SK-N-SH (cell line): ENCODE measurements around the gene SPECC1L. TPM values are rescaled to one million over a fixed set of nuclear protein-coding genes. Genes with fewer than 3 reads are reported as not detected.
A peak's percentile ranks its signal among the peaks of the same experiment; 100 is the strongest.

Source experiments
- CTCF ChIA-PET: fragments of 300-600, 350-600 bp; formaldehyde crosslinking; extraction: SDS; loops from one replicate; lab custom pipeline; 2021; lab: Yijun Ruan, JAX
- POLR2A ChIA-PET: fragments of 350-600 bp; sonication (Branson Sonifier 250); formaldehyde crosslinking; extraction: SDS; loops from one replicate; lab custom pipeline; 2020; ENCODE audit warnings: antibody characterized with exemption, inconsistent platforms; lab: Yijun Ruan, JAX
- DNase-seq: peaks from one replicate; pipeline ENCODE4 v3.0.0; 2012
- H2AFZ ChIP-seq: fragments of 200-600 bp; sonication (generic); 2 replicates; pipeline ENCODE4 v1.8.1; 2016; ENCODE audit warnings: antibody characterized with exemption, mild to moderate bottlenecking, low read depth
- H3F3A ChIP-seq: fragments of 200-600 bp; sonication (generic); replicated peaks from 2 replicates; pipeline ENCODE3; 2016; ENCODE audit warnings: antibody characterized with exemption, mild to moderate bottlenecking; ENCODE audit not compliant: insufficient read depth
- H3K27ac ChIP-seq, 2 experiments: fragments of 200-500 bp in 1 of 2; fragments of 200-600 bp in 1 of 2; sonication (Bioruptor generic) in 1 of 2; sonication (generic), shearing (Covaris generic) in 1 of 2; 2 replicates each; pipeline versions ENCODE4 v1.5.1 to v1.6.1; 2014 to 2016; ENCODE audit warnings: low read depth in 2 of 2, inconsistent platforms in 1 of 2, low read length in 1 of 2, mild to moderate bottlenecking in 1 of 2, mixed read lengths in 1 of 2
- H3K27me3 ChIP-seq: fragments of 200-600 bp; sonication (generic), shearing (Covaris generic); 2 replicates; pipeline ENCODE4 v1.6.1; 2016; ENCODE audit warnings: mixed run types; ENCODE audit not compliant: insufficient read depth
- H3K36me3 ChIP-seq, 2 experiments: fragments of 200-500 bp in 1 of 2; fragments of 200-600 bp in 1 of 2; sonication (Bioruptor generic) in 1 of 2; sonication (generic) in 1 of 2; replicated peaks in 1 of 2; 2 replicates each; pipeline versions ENCODE3 to v1.5.1; 2014 to 2016; ENCODE audit warnings: low read length in 1 of 2, mild to moderate bottlenecking in 1 of 2; ENCODE audit not compliant: insufficient read depth in 2 of 2, control insufficient read depth in 1 of 2
- H3K4me1 ChIP-seq, 2 experiments: fragments of 200-500 bp in 1 of 2; fragments of 200-600 bp in 1 of 2; sonication (Bioruptor generic) in 1 of 2; sonication (generic), shearing (Covaris generic) in 1 of 2; 2 replicates each; pipeline versions ENCODE4 v1.5.1 to v1.6.1; 2014 to 2016; ENCODE audit warnings: low read depth in 1 of 2, low read length in 1 of 2, mixed run types in 1 of 2; ENCODE audit not compliant: insufficient read depth in 2 of 2, control insufficient read depth in 1 of 2
- H3K4me2 ChIP-seq: fragments of 200-600 bp; sonication (generic), shearing (Covaris generic); 2 replicates; pipeline ENCODE4 v1.6.1; 2017; ENCODE audit warnings: mixed run types
- H3K4me3 ChIP-seq, 2 experiments: fragments of 200-500 bp in 1 of 2; fragments of 200-600 bp in 1 of 2; sonication (Bioruptor generic) in 1 of 2; sonication (generic), shearing (Covaris generic) in 1 of 2; 2 replicates each; pipeline versions ENCODE4 v1.5.1 to v1.8.1; 2014 to 2016; ENCODE audit warnings: low read depth in 2 of 2, inconsistent platforms in 1 of 2, low read length in 1 of 2, mild to moderate bottlenecking in 1 of 2, mixed read lengths in 1 of 2, moderate library complexity in 1 of 2
- H3K79me2 ChIP-seq: fragments of 200-600 bp; sonication (generic); 2 replicates; pipeline ENCODE4 v1.8.1; 2017; ENCODE audit warnings: mild to moderate bottlenecking; ENCODE audit not compliant: insufficient read depth
- H3K9ac ChIP-seq: fragments of 200-600 bp; sonication (generic); 2 replicates; pipeline ENCODE4 v1.6.1; 2017; ENCODE audit warnings: mixed run types
- H3K9me2 ChIP-seq: fragments of 200-600 bp; sonication (generic); 2 replicates; pipeline ENCODE4 v1.6.1; 2017; ENCODE audit warnings: mixed run types
- H3K9me3 ChIP-seq: fragments of 200-600 bp; sonication (generic); 2 replicates; pipeline ENCODE4 v1.6.1; 2017; ENCODE audit warnings: mixed run types, mild to moderate bottlenecking, moderate library complexity
- H4K20me1 ChIP-seq: fragments of 200-600 bp; sonication (generic); 2 replicates; pipeline ENCODE4 v1.6.1; 2017; ENCODE audit warnings: mild to moderate bottlenecking, mixed run types; ENCODE audit not compliant: insufficient read depth
- ELF1 ChIP-seq: IDR thresholded peaks from 2 replicates; pipeline ENCODE4 v1.4.0; 2012
- FOSL2 ChIP-seq: IDR thresholded peaks from 2 replicates; pipeline ENCODE4 v1.4.0; 2012; ENCODE audit warnings: low read depth, mild to moderate bottlenecking, moderate library complexity, borderline replicate concordance
- GATA2 ChIP-seq: sonication (generic); formaldehyde crosslinking; IDR thresholded peaks from 2 replicates; pipeline ENCODE4 v1.5.0; 2020; ENCODE audit warnings: mild to moderate bottlenecking, missing genetic modification reagents
- JUND ChIP-seq: IDR thresholded peaks from 2 replicates; pipeline ENCODE4 v1.4.0; 2012
- MEF2A ChIP-seq: IDR thresholded peaks from 2 replicates; pipeline ENCODE4 v1.4.0; 2012; ENCODE audit warnings: low read depth, borderline replicate concordance
- RAD21 ChIP-seq: IDR thresholded peaks from 2 replicates; pipeline ENCODE4 v1.6.1; 2012; ENCODE audit warnings: mild to moderate bottlenecking, low read length
- RFX5 ChIP-seq: IDR thresholded peaks from 2 replicates; pipeline ENCODE4 v1.6.1; 2012; ENCODE audit warnings: mild to moderate bottlenecking, improper control_type of control experiment, low read length
- RXRA ChIP-seq: IDR thresholded peaks from 2 replicates; pipeline ENCODE4 v1.4.0; 2012; ENCODE audit warnings: low read depth, mild to moderate bottlenecking, borderline replicate concordance
- SIN3A ChIP-seq: IDR thresholded peaks from 2 replicates; pipeline ENCODE4 v1.6.1; 2012; ENCODE audit warnings: low read depth, mild to moderate bottlenecking, low read length, moderate library complexity, borderline replicate concordance
- TAF1 ChIP-seq: IDR thresholded peaks from 2 replicates; pipeline ENCODE4 v1.6.1; 2012; ENCODE audit warnings: low read depth, mild to moderate bottlenecking, low read length, moderate library complexity, borderline replicate concordance
- TCF12 ChIP-seq: IDR thresholded peaks from 2 replicates; pipeline ENCODE4 v1.4.0; 2012
- TEAD4 ChIP-seq: IDR thresholded peaks from 2 replicates; pipeline ENCODE4 v1.4.0; 2012; ENCODE audit warnings: mild to moderate bottlenecking, borderline replicate concordance; ENCODE audit not compliant: insufficient read depth
- YY1 ChIP-seq: IDR thresholded peaks from 2 replicates; pipeline ENCODE4 v1.4.0; 2012; ENCODE audit warnings: low read depth, mild to moderate bottlenecking
- WGBS: methylation state at CpG from one replicate; pipeline ENCODE4 v1.1.6; 2017; ENCODE audit warnings: low lambda C conversion rate; 5-methylcytosine and 5-hydroxymethylcytosine counted together
- polyA plus RNA-seq, 3 experiments: library from polyadenylated mRNA; depleted of rRNA; stranded (reverse); fragments of >200 nt; gene quantifications; 2 replicates each; pipeline ENCODE4 v1.2.3, GENCODE V29; 2012
- TF ChIP-seq, protein P1 (sequence below): fragments of 150-350 bp; IDR thresholded peaks from 2 replicates; pipeline ENCODE4 v1.6.1; 2016; ENCODE audit warnings: mild to moderate bottlenecking, low read depth, low read length
- TF ChIP-seq, protein P2 (sequence below): IDR thresholded peaks from 2 replicates; pipeline ENCODE4 v1.4.0; 2012; ENCODE audit warnings: low read depth, borderline replicate concordance

SPECC1L gene
- polyA plus RNA-seq, 1 of the 3 experiments (the other 2 are of a cell fraction) = 22.9 TPM

DNA sequence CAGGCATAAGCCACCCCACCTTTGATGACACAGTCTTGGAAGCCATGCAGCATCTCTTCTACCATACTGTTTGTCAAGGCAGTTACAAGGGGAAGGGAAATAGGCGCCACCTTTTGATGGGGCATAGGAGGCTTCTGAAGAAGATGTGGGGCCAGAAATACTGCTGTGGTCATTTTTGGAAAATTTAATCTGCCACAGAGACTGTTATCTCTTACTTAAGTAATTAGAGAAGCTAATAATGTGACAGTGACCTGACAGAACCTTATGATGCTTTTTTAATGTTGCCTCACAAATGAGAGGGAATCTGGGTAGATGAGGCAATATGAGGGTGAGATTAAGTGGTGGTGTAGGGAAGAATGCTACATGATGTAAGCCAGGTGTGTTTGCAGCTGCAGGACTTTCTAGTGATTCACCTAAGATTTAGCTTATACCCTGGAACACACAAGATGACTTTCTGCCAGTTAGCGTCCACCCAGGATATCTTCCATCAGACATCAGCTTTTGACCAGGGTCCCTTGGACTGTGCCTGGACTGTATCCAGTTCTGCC, 122.5 kb downstream of the SPECC1L start:
- no peak for DNase-seq

DNA sequence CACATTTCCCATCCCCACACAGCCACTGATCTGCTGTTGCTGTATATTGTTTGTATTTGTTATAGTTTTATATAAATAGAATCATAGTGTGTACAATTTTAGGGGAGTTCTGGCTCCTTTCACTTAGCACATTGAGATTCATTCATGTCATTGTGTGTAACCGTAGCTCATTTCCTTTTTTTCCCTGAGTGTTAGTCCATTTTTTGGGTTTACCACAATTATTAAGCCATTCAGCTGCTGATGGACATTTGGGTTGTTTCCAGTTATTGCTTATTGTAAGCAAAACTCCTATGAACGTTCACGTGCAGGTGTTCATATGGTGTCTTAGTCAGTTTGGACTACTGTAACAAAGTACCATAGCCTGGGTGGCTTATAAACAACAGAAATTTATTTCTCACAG, 123.2 kb downstream of the SPECC1L start:
- Histone ChIP-seq H3K9me2 (no peaks in the 10 kb centered on the region), H3K4me2 (no peak overlapping the region), H3K36me3 (peaks cover 30 to 42% of the 10 kb centered on the region in 2 experiments), H3K79me2 (peaks cover 24% of the 10 kb centered on the region), H2AFZ (no peak overlapping the region), H3K4me1 (peaks cover 17 to 57% of the 10 kb centered on the region in 2 experiments), H3K4me3 (no peak overlapping the region), H3K27me3 (no peaks in the 10 kb centered on the region), H4K20me1 (no peaks in the 10 kb centered on the region), H3K9ac (no peak overlapping the region), H3F3A (peaks cover 15% of the 10 kb centered on the region), H3K27ac (peak overlapping the region in 1 of 2 experiments; percentile 99; a peak in 2 of 4 replicates), H3K9me3 (no peaks in the 10 kb centered on the region)
- CTCF ChIA-PET = interaction anchor here (0.8 to 3.0 kb wide), 11 partner anchors 9 to 132 kb away, joined by 3 to 24 read pairs (median 5); partner anchors contain the start of gene ADORA2A
- DNase-seq = no peak
- TF ChIP-seq TAF1 (no peak), FOSL2 (no peak), TCF12 (no peak), JUND (no peak), TEAD4 (no peak), SIN3A (no peak), GATA2 (CRISPR knock-in tag) (no peak), RAD21 (no peak), RFX5 (no peak), ELF1 (no peak), RXRA (no peak)
- TF ChIP-seq, protein P1, sequence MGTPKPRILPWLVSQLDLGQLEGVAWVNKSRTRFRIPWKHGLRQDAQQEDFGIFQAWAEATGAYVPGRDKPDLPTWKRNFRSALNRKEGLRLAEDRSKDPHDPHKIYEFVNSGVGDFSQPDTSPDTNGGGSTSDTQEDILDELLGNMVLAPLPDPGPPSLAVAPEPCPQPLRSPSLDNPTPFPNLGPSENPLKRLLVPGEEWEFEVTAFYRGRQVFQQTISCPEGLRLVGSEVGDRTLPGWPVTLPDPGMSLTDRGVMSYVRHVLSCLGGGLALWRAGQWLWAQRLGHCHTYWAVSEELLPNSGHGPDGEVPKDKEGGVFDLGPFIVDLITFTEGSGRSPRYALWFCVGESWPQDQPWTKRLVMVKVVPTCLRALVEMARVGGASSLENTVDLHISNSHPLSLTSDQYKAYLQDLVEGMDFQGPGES = no peak
- TF ChIP-seq, protein P2, sequence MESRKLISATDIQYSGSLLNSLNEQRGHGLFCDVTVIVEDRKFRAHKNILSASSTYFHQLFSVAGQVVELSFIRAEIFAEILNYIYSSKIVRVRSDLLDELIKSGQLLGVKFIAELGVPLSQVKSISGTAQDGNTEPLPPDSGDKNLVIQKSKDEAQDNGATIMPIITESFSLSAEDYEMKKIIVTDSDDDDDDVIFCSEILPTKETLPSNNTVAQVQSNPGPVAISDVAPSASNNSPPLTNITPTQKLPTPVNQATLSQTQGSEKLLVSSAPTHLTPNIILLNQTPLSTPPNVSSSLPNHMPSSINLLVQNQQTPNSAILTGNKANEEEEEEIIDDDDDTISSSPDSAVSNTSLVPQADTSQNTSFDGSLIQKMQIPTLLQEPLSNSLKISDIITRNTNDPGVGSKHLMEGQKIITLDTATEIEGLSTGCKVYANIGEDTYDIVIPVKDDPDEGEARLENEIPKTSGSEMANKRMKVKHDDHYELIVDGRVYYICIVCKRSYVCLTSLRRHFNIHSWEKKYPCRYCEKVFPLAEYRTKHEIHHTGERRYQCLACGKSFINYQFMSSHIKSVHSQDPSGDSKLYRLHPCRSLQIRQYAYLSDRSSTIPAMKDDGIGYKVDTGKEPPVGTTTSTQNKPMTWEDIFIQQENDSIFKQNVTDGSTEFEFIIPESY = no peak
- 93% methylated on average over 3 of the region's 3 CpGs for WGBS
- POLR2A ChIA-PET = interaction anchor here (1.1 to 3.8 kb wide), 8 partner anchors 9 to 71 kb away, joined by 3 to 25 read pairs (median 9); no protein-coding TSS in a partner anchor

More for the DNA sequence above, 122.5 kb downstream of the SPECC1L start:
- CTCF ChIA-PET = interaction anchor here (0.8 to 3.0 kb wide), 11 partner anchors 9 to 133 kb away, joined by 3 to 24 read pairs (median 5); partner anchors contain the start of gene ADORA2A
- no peak overlapping the region for H3K9ac ChIP-seq
- no peak overlapping the region for H3K4me2 ChIP-seq
- H3K4me3 ChIP-seq = no peak overlapping the region
- H4K20me1 ChIP-seq = no peaks in the 10 kb centered on the region
- H3K79me2 ChIP-seq = peaks cover 31% of the 10 kb centered on the region
- H3K36me3 ChIP-seq = peaks cover 23 to 35% of the 10 kb centered on the region in 2 experiments
- WGBS = 86% methylated on average over 2 of the region's 2 CpGs
- H3K27me3 ChIP-seq = no peaks in the 10 kb centered on the region
- TF ChIP-seq MEF2A (no peak), YY1 (no peak), RAD21 (no peak)
- H3K9me3 ChIP-seq = no peaks in the 10 kb centered on the region
- no peaks in the 10 kb centered on the region for H3K9me2 ChIP-seq
- POLR2A ChIA-PET = interaction anchor here (1.1 to 3.8 kb wide), 8 partner anchors 10 to 71 kb away, joined by 3 to 25 read pairs (median 9); no protein-coding TSS in a partner anchor
- no peak overlapping the region for H2AFZ ChIP-seq
- peaks cover 17 to 52% of the 10 kb centered on the region in 2 experiments for H3K4me1 ChIP-seq
- H3F3A ChIP-seq = peaks cover 15% of the 10 kb centered on the region
- peak overlapping the region; percentile 62 to 99; a peak in 3 of 4 replicates for H3K27ac ChIP-seq
